HG03460 (cell line): ENCODE results near the gene SOD3.

ENCODE experiments used
- ATAC-seq: cut with Tn5 transposase; IDR thresholded peaks from one replicate; pipeline ENCODE4 v1.9.1; 2021; ENCODE audit not compliant: unreplicated experiment

The SOD3 gene

DNA sequence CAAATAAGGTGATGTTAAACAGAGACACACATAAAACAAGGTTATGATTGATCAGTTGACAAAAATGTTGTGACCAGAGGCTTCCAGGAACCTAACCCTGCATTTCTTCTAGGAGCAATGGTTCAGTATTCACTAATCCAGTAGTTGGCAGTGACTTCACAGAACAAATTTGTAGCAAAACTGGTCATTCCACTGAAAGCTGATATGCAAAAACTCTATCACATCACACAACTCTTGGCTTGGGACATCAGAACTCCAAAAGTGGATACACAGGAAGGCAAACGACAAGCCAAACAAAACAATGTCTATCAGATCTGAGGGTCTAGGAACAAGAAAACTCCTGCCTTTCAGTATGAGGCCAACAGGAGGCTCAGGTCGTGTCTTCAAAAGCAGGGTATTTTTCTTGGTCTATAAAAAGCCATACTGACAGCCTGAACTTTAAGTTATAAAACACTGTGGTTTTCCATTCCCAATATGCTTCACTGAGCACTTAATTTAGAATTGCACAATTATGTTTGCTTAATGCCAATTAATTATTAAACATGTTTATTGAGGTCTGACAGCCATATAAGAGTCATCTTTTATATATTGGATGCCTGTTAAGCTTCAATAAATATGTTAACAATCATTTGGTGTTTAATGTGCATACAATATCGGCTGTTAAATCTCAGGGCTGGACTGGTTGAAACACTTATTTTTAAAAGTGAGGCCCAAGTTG, 45.6 kb downstream of the SOD3 start:
- no peak for ATAC-seq

DNA sequence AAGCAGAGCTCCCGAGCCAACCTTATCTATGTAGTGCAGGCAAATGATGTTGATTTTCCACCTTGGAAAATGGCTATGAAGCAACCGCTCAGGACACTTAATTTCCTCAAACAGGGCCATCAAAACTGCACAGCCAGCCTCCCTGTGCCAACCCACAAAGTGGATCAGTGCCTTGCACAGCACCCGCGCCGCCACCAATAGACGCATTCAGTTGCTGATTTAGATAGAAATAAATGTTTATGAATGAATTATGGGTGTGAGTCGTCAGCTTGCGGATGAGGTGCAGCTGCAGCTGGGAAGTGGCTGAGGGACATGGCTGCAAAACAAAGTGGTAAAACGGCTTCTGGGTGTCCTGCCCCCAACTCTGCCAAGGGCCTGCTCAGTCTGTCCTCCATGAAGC, 47.0 kb downstream of the SOD3 start:
- ATAC-seq: no peak

DNA sequence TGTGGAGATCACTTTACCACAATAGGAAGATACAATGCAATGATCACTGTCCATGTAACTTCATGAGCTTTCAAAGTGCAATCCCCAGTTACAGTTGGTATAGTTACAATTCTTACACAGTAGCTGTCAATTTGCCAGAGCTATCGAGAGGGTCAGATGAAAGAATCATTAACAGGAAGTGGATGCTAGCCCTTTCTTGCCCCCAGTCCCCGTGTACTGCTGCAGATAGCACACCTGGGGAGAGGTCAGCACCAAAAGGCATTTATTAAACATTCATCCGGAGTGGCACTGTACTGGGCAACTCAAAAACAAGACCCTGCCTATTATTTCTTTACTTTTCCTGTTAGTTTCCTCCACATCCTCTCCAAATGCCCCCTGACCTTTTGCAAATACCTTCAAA, 47.7 kb downstream of the SOD3 start:
- ATAC-seq: no peak

DNA sequence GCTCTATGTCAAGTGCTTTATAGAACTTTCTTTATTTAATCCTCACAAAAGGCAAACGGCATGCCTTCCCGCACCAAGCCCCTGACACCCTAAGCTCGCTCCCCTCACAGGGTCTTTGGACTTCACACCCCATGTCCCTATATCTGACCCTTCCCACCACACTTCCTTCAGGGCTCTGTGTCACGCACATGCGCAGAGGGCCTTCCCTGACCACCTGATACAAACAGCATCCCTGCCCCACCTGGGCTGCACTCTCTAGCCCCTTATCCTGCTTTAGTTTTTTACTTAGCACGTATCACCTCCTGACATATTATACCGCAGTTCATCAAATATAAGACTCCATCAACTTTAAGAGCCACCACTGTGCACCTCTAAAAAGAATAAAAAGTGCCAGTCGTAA, 49.8 kb downstream of the SOD3 start:
- no peak for ATAC-seq

DNA sequence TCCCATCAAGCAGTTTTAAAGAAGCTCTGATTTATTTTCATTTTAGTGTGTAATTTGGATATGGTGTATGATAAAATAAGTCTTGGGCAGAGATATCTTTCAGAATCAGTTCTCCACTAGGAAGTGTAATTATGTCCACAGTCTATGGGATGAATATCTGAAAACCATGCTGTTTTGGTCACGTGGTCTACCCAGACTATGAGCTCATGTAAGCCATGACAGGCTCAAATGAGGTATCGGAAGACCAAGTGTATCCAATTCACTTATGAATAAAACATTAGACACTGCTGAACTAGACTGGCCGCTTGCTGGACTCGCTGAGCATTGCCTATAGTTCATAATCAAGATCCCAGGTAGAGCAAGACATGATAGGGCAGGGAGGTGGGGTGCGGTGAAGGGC, 50.5 kb downstream of the SOD3 start:
- no peak for ATAC-seq

DNA sequence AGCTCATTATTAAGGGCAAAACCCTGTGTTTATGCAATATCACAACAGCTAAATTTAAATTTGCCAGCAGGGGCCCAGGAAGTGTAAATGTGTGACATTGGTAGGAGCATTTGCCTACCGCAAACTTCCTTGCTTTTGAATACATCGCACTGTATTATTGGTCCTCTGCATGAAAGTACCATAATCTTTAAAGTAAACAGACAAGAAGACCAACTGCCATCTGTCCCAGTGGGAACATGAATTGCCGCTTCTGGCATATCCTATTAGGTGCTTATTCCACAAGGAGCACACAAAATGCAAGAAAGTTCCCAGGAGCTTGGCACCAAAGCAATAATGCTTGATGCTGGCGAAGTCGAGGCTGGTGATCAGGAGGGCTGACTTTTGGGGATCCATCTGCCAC, 51.3 kb downstream of the SOD3 start:
- no peak for ATAC-seq

DNA sequence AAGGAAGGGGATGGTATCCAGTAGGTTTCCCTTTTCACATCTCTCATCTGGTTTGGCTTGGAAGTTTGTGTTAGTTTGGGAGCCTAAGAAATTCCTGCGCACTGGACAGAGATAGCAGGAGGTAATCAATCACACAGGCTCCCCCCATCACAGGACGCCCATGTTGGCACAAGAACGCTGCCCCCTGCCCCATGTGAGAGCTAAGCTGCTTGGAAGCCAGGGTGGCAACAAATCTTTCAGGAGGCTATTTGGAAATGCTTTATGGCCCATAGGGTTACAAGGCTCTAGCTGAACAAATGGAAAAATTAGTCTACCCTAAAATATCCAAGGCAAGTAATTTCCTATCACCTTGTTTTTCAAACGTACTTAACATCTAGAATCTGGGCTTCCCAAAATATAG, 54.0 kb downstream of the SOD3 start:
- ATAC-seq: no peak

DNA sequence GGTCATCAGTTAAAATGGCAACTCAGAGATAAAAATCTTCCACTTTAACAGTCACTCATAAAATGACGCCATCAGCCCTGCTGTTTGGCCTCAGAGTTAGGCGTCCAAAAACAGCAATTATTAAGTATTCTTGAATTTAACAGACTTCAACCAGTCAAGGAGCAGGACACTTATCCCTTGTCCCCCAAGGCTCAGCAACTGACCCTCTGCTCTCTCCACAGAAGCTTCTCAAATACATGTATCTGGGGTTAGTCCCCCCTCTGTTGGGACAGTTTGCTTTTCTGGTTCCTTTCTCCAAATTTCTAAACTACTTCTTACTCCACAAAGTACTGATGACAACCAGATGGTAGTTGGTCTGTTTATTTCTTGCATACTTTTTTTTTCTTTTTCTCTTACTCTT, 54.4 kb downstream of the SOD3 start:
- no peak for ATAC-seq
